UCSD-AML1 (cell line): Measurements from ENCODE around the gene HLA-DRA.
"Not testable (repeated sequence)": the region's sequence is repeated elsewhere in the genome, so short reads cannot be mapped to it uniquely, and the experiment has no call there.

ENCODE experiments used
- DNase-seq: peaks from one replicate; lab custom pipeline; 2025; ENCODE audit not compliant: unreplicated experiment; lab: John Stamatoyannopoulos, UW

HLA-DRA gene

GRCh38 chr6:32430179-32430578 lies 9.5 kb upstream of the HLA-DRA start:
- DNase-seq: no peak

GRCh38 chr6:32431142-32431541 lies 8.5 kb upstream of the HLA-DRA start:
- DNase-seq: no peak

GRCh38 chr6:32432050-32432450 lies 7.6 kb upstream of the HLA-DRA start:
- DNase-seq: no peak

- not testable (repeated sequence) for DNase-seq
Measured at GRCh38 chr6:32433950-32434349, 5.7 kb upstream of the HLA-DRA start.

- no peak for DNase-seq
Measured at GRCh38 chr6:32436186-32436585, 3.5 kb upstream of the HLA-DRA start.

- no peak for DNase-seq
Measured at GRCh38 chr6:32436995-32437836, 2.5 kb upstream of the HLA-DRA start.

- DNase-seq: no peak
Measured at GRCh38 chr6:32439139-32439538, 548 bp upstream of the HLA-DRA start.

GRCh38 chr6:32442243-32442667 lies 2.6 kb downstream of the HLA-DRA start:
- no peak for DNase-seq

GRCh38 chr6:32442977-32443552 lies 3.4 kb downstream of the HLA-DRA start:
- DNase-seq: no peak

GRCh38 chr6:32444433-32444832 lies 4.7 kb downstream of the HLA-DRA start:
- no peak for DNase-seq

GRCh38 chr6:32445321-32445854 lies 5.7 kb downstream of the HLA-DRA start:
- DNase-seq: no peak

- DNase-seq: no peak
Measured at GRCh38 chr6:32447932-32448331, 8.2 kb downstream of the HLA-DRA start.

GRCh38 chr6:32449088-32449736 lies 9.5 kb downstream of the HLA-DRA start:
- DNase-seq: no peak

- no peak for DNase-seq
Measured at GRCh38 chr6:32457054-32457453, 17.4 kb downstream of the HLA-DRA start.

GRCh38 chr6:32459781-32460424 lies 20.2 kb downstream of the HLA-DRA start:
- DNase-seq: no peak

GRCh38 chr6:32460528-32460927 lies 20.8 kb downstream of the HLA-DRA start:
- no peak for DNase-seq

- no peak for DNase-seq
Measured at GRCh38 chr6:32461493-32461892, 21.8 kb downstream of the HLA-DRA start.

GRCh38 chr6:32462609-32463008 lies 22.9 kb downstream of the HLA-DRA start:
- DNase-seq: no peak

GRCh38 chr6:32467743-32468503 lies 28.2 kb downstream of the HLA-DRA start:
- not testable (repeated sequence) for DNase-seq

GRCh38 chr6:32472781-32473375 lies 33.2 kb downstream of the HLA-DRA start:
- no peak for DNase-seq
